Body of pancreas (tissue), 4 donors: Measurements from ENCODE around the gene A3GALT2. TPM values are rescaled to one million over a fixed set of nuclear protein-coding genes. Genes with fewer than 3 reads are reported as not detected.

Experiments used
- ATAC-seq: fragments of 150-250 bp; one replicate; pipeline ENCODE4 v1.9.1; 2016
- DNase-seq, 4 donors: peaks; one replicate each; pipeline ENCODE4 v3.0.0-alpha.2; 2019
- H3K27ac ChIP-seq, 4 donors: fragments of 200-600 bp; sonication (generic); 1 replicate in 3 of 4; 2 replicates in 1 of 4; pipeline versions ENCODE4 v1.5.1 to v1.6.1; 2016 to 2019; ENCODE audit warnings: mild to moderate bottlenecking in 1 of 4, mixed read lengths in 1 of 4, moderate library complexity in 1 of 4
- H3K27me3 ChIP-seq, 2 donors: fragments of 200-600 bp; sonication (generic); one replicate each; pipeline ENCODE4 v1.6.0; 2016; ENCODE audit warnings: mild to moderate bottlenecking in 1 of 2
- H3K36me3 ChIP-seq, 2 donors: fragments of 200-600 bp; sonication (generic); replicated peaks in 1 of 2; 2 replicates each; pipeline ENCODE4 v1.5.1; 2016; ENCODE audit warnings: low read depth in 2 of 2; ENCODE audit not compliant: insufficient read depth in 1 of 2
- H3K4me1 ChIP-seq: fragments of 200-600 bp; sonication (generic); one replicate; pipeline ENCODE4 v1.6.0; 2016
- H3K4me3 ChIP-seq, 2 donors: fragments of 200-600 bp; sonication (generic); 1 replicate in 1 of 2; 2 replicates in 1 of 2; pipeline ENCODE4 v1.5.1; 2016 to 2019
- H3K9me3 ChIP-seq, 3 donors: fragments of 200-600 bp; sonication (generic); 1 replicate in 2 of 3; 2 replicates in 1 of 3; pipeline ENCODE4 v1.5.1; 2016
- CTCF ChIP-seq, 7 experiments: fragments of 450-650 bp in 4 of 7; fragments of 200-600 bp in 3 of 7; sonication (generic) in 3 of 7; IDR thresholded peaks; one replicate each; pipeline ENCODE4 v1.5.1; 2016 to 2019; ENCODE audit warnings: antibody characterized with exemption in 7 of 7
- POLR2A ChIP-seq, 3 donors: fragments of 450-650 bp; IDR thresholded peaks; one replicate each; pipeline ENCODE4 v1.6.1; 2016; ENCODE audit warnings: antibody characterized with exemption in 3 of 3, mild to moderate bottlenecking in 2 of 3
- WGBS, 2 donors: methylation state at CpG; one replicate each; pipeline ENCODE4 v1.1.5; 2017; 5-methylcytosine and 5-hydroxymethylcytosine counted together
- intact Hi-C: fragments of 100-400 bp; cut with DNase I; formaldehyde crosslinking; loops from one replicate; pipeline ENCODE4 v1.15.1; 2023
- total RNA-seq, 2 donors: library from RNA; depleted of rRNA; stranded (reverse); fragments of >200 nt; gene quantifications; one replicate each; pipeline ENCODE4 v1.1.0, GENCODE V29; 2016

A3GALT2 gene
- total RNA-seq, 2 donors from 2014 or later: not detected

DNA sequence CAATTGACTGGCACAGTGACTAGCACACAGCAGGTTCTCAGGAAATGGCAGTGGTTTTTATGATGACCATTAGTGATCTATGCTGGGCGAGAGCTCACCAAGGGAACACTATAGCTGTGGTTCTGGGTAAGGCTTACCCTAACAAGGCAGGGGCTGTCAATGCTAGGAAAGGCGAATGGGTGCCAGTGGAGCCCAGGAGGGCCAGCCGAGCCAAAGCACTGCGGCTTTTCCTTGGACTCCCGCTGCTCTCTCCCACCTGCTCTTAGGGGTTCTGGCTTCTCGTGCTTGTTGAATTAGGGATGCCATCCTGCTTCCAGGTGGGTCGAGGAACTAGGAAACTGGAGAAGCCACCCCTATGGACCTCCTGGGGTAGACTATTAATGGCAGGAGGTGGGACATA, 10.0 kb upstream of the A3GALT2 start:
- H3K4me3 ChIP-seq: no peak overlapping the region
- ATAC-seq (no peak), DNase-seq (no peak)
- H3K4me1 ChIP-seq: peaks cover 44% of the 10 kb centered on the region
- no peaks in the 10 kb centered on the region for H3K9me3 ChIP-seq
- intact Hi-C loops: no loop called here
- no peak for TF ChIP-seq CTCF (IDR thresholded peaks at IDR 0.05)
- no peak for TF ChIP-seq POLR2A (IDR thresholded peaks at IDR 0.05)
- 91 to 93% methylated on average over 7 of the region's 7 CpGs for WGBS, 2 donors
- H3K36me3 ChIP-seq: peaks cover 26 to 43% of the 10 kb centered on the region in 2 donors
- H3K27ac ChIP-seq: no peak overlapping the region
- no peaks in the 10 kb centered on the region for H3K27me3 ChIP-seq

DNA sequence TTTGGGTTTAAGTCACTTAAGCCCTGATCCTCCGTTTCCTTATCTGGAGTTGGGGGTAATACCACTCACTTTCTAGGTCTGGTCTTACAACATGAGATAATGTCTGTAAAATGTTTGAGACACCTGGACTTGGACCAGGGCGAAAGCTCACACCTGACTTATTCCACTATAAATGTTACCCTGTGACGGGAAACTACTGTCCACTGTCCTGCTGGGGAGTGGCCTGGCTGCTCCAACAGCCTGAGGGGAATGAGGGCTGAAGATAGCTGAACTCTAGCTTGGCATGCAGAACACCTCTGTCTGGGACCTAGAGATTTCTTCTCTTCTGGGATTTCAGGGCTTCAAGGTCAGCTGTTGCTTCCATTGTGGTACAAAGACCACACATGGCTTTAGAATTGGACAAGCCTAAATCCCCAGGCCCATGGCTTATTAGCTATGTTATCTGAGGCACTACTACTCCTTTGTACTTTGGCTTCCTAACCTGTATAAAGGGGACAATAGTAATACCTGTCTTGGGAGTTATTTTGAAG, 9.5 kb upstream of the A3GALT2 start:
- H3K27me3 ChIP-seq: no peaks in the 10 kb centered on the region
- ATAC-seq (no peak), DNase-seq (no peak)
- WGBS, 2 donors: 94 to 95% methylated on average over 2 to 3 of the region's 3 CpGs
- no peak overlapping the region for H3K4me3 ChIP-seq
- H3K4me1 ChIP-seq: peaks cover 41% of the 10 kb centered on the region
- no peaks in the 10 kb centered on the region for H3K9me3 ChIP-seq
- intact Hi-C loops: no loop called here
- TF ChIP-seq CTCF (IDR thresholded peaks at IDR 0.05) (no peak), POLR2A (IDR thresholded peaks at IDR 0.05) (no peak)
- H3K27ac ChIP-seq: no peak overlapping the region
- H3K36me3 ChIP-seq: peaks cover 26 to 48% of the 10 kb centered on the region in 2 donors

DNA sequence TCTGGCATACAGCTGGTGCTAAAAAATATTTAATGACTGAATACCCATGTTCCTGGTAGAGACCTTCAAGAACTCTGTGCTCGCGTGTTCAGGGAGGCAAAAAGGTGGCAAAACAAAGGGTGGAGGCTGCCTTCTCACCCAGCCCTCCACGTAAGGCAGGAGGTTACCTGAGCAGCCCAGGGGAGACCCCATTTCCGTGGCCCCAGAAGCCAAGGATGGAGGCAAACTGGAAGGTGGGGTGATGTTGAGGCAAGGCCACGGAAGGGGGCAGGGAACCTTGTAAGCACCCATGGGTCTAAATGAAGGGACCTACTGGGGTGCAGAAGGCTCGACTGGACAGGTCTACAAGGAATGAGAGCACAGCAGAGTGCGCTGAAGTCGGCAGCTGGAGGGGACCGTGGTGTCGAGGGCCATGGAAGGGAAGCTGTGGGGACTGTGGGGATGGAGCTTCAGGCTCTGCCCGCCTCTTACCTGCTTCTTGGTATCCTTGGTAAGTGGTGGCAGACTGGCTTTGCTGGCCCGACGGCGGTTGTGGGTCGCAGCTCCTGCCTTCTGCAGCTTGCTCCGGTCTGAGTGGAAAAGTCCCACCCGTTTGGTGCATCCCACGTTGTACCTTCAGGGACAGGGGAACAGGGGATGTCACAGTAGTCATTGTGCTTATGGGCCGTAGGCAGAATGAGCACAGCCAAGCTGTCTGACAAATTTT, 8.9 kb upstream of the A3GALT2 start:
- DNase-seq (no peak), ATAC-seq (no peak)
- no peak for TF ChIP-seq CTCF (IDR thresholded peaks at IDR 0.05)
- Histone ChIP-seq H3K4me1 (peaks cover 34% of the 10 kb centered on the region), H3K27me3 (no peaks in the 10 kb centered on the region), H3K36me3 (peaks cover 32 to 55% of the 10 kb centered on the region in 2 donors), H3K9me3 (no peaks in the 10 kb centered on the region), H3K27ac (no peak overlapping the region), H3K4me3 (no peak overlapping the region)
- intact Hi-C loops: no loop called here
- WGBS, 2 donors: 91% methylated on average over 17 to 19 of the region's 19 CpGs

DNA sequence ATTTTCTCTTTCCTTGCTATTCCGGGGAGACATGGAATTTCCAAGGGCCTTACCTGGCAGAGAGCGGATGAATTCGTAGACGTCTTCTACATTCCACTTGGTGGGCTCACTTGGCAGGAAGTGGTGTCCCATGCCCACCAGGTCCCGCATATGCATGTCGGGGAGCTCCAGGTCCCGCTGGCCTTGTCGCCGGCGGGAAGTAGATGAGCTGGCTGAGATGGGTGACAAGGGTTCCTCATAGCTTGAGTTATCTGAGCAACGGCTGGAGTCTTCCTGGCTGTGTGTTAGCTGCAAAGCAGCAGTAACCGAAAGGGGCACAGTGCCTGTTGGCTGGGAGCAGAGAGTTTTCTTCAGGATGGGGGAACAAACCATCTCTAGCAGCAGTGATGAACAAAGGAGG, 7.9 kb upstream of the A3GALT2 start:
- ATAC-seq (no peak), DNase-seq (no peak)
- no peaks in the 10 kb centered on the region for H3K27me3 ChIP-seq
- no peak overlapping the region for H3K4me3 ChIP-seq
- H3K4me1 ChIP-seq: peaks cover 25% of the 10 kb centered on the region
- WGBS, 2 donors: 93 to 95% methylated on average over 12 of the region's 12 CpGs
- TF ChIP-seq POLR2A (IDR thresholded peaks at IDR 0.05) (no peak), CTCF (IDR thresholded peaks at IDR 0.05) (no peak)
- intact Hi-C loops: no loop called here
- peaks cover 37 to 62% of the 10 kb centered on the region in 2 donors for H3K36me3 ChIP-seq
- peak overlapping the region in 1 of 4 donors; percentile 37 for H3K27ac ChIP-seq
- no peaks in the 10 kb centered on the region for H3K9me3 ChIP-seq
